NCI-H82 (cell line): ENCODE results near the gene CHID1.

Experiments
- DNase-seq: peaks from one replicate; lab custom pipeline; 2025; lab: John Stamatoyannopoulos, UW

The CHID1 gene

GRCh38 chr11:864898-865297 lies 45.7 kb downstream of the CHID1 start:
- DNase-seq, result no peak

DNA sequence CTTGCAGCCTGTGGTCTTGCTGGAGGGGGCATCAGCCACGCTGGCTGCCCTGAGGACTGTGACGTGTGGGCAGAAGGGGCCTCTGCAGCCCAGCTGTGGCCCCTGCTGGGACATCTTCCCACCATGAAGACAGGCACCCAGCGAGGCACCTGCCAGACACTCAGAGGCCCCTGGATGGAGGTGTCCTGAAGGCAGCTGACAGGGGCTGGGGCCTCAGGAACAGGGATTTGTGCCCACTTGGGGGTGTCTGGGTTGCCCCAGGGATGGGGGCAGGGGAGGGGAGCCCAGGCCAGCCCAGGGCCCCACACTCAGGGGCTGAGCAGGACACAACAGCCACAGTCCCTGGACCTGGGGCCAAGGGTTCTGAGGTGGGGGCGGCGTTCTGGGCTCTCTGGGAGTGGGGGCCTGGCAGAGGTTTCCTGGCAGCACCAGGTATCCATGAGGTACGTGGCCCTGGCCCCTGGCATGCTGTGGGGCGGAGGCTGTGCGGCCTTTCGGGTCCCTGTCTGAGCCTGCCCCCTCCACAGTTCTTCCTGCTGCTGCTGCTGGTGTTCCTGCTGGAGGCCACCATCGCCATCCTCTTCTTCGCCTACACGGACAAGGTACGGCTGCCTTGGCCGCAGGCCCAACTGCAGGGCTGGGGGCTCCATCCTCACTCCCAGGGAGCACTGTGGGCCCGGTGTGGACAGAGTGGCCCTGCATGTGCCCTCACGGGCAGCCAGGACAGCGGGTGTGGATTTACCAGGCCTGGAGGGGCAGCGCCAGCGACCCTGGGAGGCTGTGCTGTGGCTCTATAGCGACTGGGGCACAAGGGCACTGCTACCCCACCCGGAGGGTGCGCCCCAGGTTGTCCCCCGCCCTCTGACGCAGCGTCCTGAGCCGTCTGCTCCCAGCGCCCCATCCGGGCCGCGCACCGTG lies 46.4 kb downstream of the CHID1 start:
- DNase-seq, result no peak

DNA sequence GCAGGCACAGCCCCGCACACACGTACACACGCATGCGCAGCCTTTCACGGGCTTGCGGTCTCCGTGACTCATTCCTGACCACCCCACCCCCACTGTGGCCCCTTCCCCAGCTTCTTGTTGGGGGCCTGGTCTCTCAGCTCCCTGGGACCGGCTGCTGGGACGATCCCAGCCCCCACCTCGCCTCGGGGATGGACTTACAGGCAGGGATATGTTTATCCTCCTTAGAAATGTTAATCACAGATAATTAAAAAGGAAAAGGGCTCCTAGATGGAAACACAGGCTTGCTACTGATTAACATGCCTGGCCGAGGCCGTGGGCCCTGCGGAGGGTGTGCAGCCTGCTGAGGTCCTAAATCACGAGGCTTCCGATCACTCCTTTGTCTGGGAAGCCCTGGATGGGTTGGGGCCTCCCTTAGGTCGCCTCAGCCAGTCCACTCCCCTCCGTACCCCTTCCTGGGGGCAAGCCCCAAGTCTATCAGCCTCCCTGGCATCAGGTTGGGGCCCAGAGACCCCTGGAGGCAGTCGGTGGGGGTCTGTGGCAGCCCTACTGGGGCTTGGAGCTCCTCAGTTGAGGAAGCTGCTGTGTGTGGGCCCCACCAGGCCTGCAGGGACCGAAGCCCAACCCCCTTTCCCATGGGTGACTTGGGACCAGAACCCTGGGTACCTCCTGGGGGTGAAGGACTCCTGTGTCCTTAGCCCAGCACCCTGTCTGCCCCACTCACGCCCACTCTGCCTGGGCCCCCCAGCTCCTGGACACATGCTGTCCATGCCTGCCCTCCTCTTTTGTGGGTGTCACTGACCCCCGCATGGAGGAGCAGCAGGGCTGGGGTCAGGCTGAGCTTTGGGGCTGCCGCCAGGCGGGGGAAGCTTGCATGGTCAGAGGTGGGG lies 47.3 kb downstream of the CHID1 start:
- DNase-seq, result peak; percentile 64

- DNase-seq, result no peak
Observed at GRCh38 chr11:862696-863022, 48.0 kb downstream of the CHID1 start.

DNA sequence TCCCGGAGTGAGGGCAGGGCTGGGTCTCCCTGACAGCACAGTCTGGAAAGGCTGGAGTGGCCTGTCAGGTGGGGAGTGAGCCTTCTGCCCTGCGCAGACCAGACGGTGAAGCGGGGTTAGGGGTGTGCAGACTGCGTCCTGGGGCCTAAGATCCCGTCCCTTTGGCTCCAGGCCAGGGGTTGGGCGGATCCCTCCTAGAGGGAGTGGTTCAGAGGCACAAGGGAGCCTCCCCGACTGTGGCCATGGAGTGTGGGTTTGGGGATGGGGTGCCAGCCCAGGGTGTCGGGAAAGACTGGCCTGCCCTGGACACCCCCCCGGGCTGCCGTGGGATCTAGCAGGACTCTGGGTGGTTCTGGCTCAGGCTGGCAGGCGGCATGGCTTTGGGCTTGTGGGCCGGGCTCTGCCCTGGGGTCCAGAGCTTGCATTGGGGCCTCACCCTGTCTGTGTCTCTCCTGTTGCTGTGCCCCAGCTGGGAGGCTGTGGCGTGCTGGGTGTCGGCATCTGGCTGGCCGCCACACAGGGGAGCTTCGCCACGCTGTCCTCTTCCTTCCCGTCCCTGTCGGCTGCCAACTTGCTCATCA lies 48.4 kb downstream of the CHID1 start:
- peak; percentile 86 for DNase-seq

GRCh38 chr11:861105-861479 lies 49.5 kb downstream of the CHID1 start:
- no peak for DNase-seq

GRCh38 chr11:860234-861104 lies 50.1 kb downstream of the CHID1 start:
- DNase-seq, result no peak

DNA sequence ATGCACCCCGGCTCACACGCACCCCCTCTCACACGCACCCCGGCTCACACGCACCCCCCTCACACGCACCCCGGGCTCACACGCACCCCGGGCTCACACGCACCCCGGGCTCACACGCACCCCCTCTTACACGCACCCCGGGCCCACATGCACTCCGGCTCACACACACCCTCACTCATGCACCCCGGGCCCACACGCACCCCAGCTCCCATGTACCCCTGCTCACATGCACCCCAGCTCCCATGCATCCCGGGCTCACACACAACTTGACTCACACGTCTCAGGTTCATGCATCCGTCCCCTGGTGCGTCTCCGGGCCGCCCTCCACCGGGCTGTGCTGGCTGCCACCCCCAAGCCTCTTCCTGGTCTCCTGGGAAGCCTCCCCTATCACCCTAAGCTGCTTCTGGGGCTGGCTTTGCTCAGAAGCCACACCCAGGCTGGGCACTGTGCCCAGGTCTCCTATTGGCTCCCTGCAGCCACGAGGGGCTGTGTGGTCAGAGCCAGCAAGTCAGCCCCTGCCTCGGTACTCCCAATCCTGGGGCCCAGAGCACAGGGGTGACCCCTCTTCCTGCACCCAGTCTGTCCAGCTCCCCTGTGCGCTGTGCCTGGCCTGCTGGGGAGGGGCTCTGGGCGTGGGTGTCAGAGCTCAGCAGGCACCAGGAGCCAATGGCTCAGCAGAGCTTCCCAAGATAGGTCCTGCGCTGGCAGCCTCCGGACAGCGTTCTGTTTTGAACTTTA lies 51.0 kb downstream of the CHID1 start:
- DNase-seq, result peak; percentile 92

DNA sequence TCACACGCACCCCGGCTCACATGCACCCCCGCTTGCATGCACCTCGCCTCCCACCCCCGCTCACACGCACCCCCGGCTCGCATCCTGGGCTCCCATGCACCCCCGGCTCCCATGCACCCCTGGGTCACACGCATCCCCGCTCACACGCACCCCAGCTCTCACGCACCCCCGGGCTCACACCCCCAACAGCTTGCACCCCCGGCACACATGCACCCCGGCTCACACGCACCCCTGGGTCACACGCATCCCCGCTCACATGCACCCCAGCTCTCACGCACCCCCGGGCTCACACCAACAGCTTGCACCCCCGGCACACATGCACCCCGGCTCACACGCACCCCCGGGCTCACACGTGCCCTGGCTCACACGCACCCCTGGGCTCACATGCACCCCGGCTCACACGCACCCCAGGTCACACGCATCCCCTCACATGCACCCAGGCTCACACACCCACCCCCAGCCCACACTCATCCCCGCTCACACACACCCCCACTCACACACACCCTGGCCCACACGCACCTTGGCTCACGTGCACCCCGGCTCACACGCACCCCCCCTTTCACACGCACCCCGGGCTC lies 51.8 kb downstream of the CHID1 start:
- DNase-seq, result no peak

DNA sequence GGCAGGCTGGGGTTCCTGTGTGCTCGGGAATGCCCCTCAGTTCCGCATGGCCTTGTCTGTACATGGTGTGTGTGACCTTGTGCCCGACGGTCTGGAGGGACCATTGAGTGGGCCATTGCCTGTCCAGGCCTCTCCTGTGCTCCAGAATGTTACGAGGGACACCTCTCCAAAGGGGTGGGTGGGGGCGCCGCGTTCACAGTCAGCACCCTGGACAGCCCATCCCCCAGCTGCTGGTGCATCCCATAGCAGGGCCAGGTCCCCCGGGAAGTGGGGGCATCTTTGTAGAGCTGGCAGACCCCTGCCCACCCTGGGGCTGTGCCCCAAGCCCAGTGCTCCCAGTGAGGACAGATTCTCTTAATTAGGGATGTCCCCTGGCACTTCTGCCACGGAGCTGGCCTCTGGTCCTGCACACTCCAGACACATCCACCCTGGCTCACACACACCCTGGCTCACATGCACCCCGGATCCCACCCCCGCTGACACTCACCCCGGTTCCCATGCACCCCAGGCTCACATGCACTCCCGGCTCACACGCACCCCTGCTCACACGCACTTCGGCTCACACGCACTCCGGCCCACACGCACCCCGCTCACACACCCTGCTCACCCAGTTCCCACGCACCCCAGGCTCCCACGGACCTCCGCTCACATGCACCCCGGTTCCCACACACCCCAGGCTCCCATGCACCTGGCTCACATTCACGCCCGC lies 52.4 kb downstream of the CHID1 start:
- no peak for DNase-seq

DNA sequence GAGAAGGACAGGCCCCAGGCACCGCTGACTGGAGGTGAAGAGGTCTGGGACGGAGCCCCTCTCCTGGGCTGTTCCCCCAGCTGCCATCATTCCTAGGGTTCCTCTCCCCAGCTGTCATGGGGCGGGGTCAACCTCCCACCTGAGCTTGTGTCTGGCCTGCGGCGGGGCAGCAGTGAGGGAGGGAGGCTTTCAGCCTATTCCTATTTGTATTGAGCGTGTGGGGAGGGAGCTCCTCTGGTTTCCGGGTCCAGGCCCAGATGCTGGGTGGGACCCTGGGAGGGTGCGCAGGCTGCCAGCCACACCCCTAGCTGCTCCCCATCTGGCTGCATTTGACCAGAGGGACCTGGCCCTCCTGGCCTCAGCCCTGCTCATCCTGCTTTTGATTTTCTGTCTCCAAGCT lies 54.2 kb downstream of the CHID1 start:
- DNase-seq, result no peak

DNA sequence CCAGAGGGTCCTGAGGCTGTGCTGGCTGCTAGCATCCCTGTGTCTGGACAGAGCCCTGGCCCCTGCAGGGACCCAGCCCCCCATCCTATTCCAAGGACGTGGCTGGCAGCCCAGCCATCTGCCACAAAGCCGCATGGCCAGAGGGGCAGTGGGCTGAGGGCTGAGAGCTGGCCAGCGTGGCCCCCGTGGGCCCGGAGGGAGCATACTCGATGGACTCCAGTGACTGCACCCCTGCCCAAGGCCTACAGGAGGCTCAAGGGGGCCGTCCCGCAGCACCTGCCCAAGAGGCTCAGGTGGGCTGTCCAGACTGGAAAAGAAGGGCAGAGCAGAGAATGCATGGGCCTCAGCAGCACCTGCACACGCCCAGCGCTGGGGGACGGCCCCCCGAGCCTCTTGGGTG lies 54.8 kb downstream of the CHID1 start:
- no peak for DNase-seq

GRCh38 chr11:855330-855674 lies 55.3 kb downstream of the CHID1 start:
- DNase-seq, result no peak

GRCh38 chr11:854601-855329 lies 55.8 kb downstream of the CHID1 start:
- no peak for DNase-seq

DNA sequence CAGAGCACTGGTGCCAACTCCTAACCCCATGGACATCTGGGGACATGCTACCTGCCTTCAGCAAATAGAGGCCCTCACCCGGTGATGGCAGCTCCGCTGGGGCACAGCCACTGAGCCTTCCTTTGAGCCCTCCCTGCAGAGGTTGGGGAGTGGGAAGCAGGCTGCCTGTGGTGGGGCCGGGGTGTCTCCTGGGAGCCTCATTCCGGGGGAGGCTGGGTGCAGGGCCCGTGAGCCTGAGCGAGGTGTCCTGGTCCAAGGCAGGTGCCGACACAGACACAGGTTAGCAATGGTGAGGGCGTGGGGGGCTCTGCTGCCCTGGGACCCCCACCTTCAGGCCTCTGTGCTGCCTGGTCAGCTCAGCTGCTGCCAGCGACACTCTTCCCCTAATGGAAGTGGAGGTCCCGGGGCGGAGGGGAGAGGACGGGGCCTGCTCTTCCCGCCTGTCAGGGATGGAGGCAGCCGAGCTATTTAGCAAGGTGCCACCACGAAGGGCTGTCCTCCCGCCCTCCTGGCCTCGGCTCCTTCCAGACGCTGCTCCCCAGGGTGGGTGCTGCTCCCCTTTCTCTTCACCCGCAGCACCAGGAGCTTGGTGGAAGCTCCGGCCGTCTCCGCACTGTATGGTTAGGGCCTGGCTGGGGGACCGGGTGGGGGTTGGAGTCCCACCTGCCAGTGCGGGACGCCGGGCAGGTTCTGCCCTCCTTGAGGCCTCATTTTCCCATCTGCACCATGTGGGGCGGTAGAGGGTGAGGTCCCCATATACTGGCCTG lies 56.7 kb downstream of the CHID1 start:
- no peak for DNase-seq

DNA sequence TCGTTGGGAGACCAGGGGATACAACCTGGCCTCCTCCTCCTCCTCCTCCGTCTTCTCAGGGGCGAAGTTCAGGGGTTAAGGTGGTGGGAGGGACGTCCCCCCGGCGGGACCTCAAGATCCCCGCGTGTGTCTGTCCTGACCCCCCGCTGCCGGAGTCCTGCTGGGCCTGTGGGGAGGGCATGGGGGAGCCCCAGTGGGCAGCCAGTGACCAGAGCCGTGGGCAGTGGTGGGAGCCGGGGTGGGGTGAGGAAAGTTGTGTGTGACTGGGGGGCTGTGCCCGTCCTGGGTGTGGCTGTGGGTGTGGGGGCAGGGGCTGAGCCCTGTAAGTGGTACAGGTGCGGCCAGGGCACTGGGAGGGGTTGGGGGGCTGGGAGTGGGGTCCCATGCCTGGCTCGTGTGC lies 57.8 kb downstream of the CHID1 start:
- no peak for DNase-seq

GRCh38 chr11:850775-851763 lies 59.5 kb downstream of the CHID1 start:
- DNase-seq, result peak; percentile 46
